Keratinocyte (primary cell): ENCODE measurements around the gene TRIM69. TPM values are rescaled to one million over a fixed set of nuclear protein-coding genes. Genes with fewer than 3 reads are reported as not detected.

Source experiments
- DNase-seq: peaks from one replicate; pipeline ENCODE4 v3.0.0-alpha.2; 2011; ENCODE audit warnings: low read depth, missing footprints, low spot score
- FAIRE-seq: peaks from 2 replicates; lab custom pipeline; 2011; peaks lifted over from hg19 to GRCh38; lab: Jason Lieb, UNC
- H2AFZ ChIP-seq: 2 replicates; pipeline ENCODE4 v1.6.0; 2012; ENCODE audit warnings: low read length, control low read depth, inconsistent platforms; ENCODE audit not compliant: control insufficient read depth
- H3K27ac ChIP-seq: 2 replicates; pipeline ENCODE4 v1.5.1; 2011; ENCODE audit warnings: low read length; ENCODE audit not compliant: control insufficient read depth, insufficient read depth
- H3K27me3 ChIP-seq: 3 replicates; pipeline ENCODE4 v1.6.0; 2011; ENCODE audit warnings: low read length; ENCODE audit not compliant: control insufficient read depth, insufficient read depth; ENCODE audit errors: extremely low read depth
- H3K36me3 ChIP-seq, 2 experiments: 2 replicates in 1 of 2; 3 replicates in 1 of 2; pipeline ENCODE4 v1.5.1; 2011; ENCODE audit warnings: low read length in 2 of 2, mild to moderate bottlenecking in 1 of 2; ENCODE audit not compliant: control insufficient read depth in 2 of 2, insufficient read depth in 2 of 2; ENCODE audit errors: extremely low read depth in 1 of 2
- H3K4me1 ChIP-seq: 3 replicates; pipeline ENCODE4 v1.5.1; 2011; ENCODE audit warnings: low read length; ENCODE audit not compliant: control insufficient read depth, insufficient read depth; ENCODE audit errors: extremely low read depth
- H3K4me2 ChIP-seq: 3 replicates; pipeline ENCODE4 v1.6.0; 2011; ENCODE audit warnings: low read depth, low read length; ENCODE audit not compliant: control insufficient read depth, insufficient read depth; ENCODE audit errors: extremely low read depth
- H3K4me3 ChIP-seq, 3 experiments: fragments of 200-600 bp in 1 of 3; sonication (generic) in 1 of 3; 2 replicates in 2 of 3; 3 replicates in 1 of 3; pipeline ENCODE4 v1.5.1; 2011 to 2016; ENCODE audit warnings: low read length in 3 of 3, mild to moderate bottlenecking in 3 of 3, control low read depth in 2 of 3, inconsistent platforms in 1 of 3, low read depth in 1 of 3, mixed read lengths in 1 of 3, mixed run types in 1 of 3, moderate library complexity in 1 of 3; ENCODE audit not compliant: control insufficient read depth in 2 of 3, insufficient read depth in 2 of 3; ENCODE audit errors: extremely low read depth in 1 of 3
- H3K79me2 ChIP-seq: 2 replicates; pipeline ENCODE4 v1.6.0; 2012; ENCODE audit warnings: low read length; ENCODE audit not compliant: control insufficient read depth, insufficient read depth
- H3K9ac ChIP-seq: 3 replicates; pipeline ENCODE4 v1.6.0; 2011; ENCODE audit warnings: low read length; ENCODE audit not compliant: control insufficient read depth, insufficient read depth; ENCODE audit errors: extremely low read depth
- H3K9me1 ChIP-seq: 3 replicates; pipeline ENCODE4 v1.6.0; 2011; ENCODE audit warnings: low read length; ENCODE audit not compliant: control insufficient read depth, insufficient read depth; ENCODE audit errors: extremely low read depth
- H3K9me3 ChIP-seq: 2 replicates; pipeline ENCODE4 v1.5.1; 2012; ENCODE audit warnings: low read depth, low read length; ENCODE audit not compliant: control insufficient read depth
- H4K20me1 ChIP-seq: 3 replicates; pipeline ENCODE4 v1.6.0; 2011; ENCODE audit warnings: low read length; ENCODE audit not compliant: control insufficient read depth, insufficient read depth; ENCODE audit errors: extremely low read depth
- CTCF ChIP-seq, 3 experiments: IDR thresholded peaks in 1 of 3; conservative IDR thresholded peaks in 1 of 3; optimal IDR thresholded peaks in 1 of 3; 2 replicates in 2 of 3; 3 replicates in 1 of 3; pipeline versions ENCODE3 to v1.5.1; 2011; ENCODE audit warnings: low read length in 3 of 3, mild to moderate bottlenecking in 3 of 3, moderate library complexity in 2 of 3, control low read depth in 1 of 3, inconsistent platforms in 1 of 3; ENCODE audit not compliant: insufficient read depth in 2 of 3; ENCODE audit errors: extremely low read depth in 1 of 3
- EZH2 ChIP-seq: IDR thresholded peaks from one replicate; pipeline ENCODE4 v1.6.1; 2012; ENCODE audit warnings: inconsistent platforms, mild to moderate bottlenecking, low read length, moderate library complexity
- dilution Hi-C: fragments of 300-500 bp; cut with MboI; formaldehyde crosslinking; loops from one replicate; pipeline ENCODE4 v1.7.0; 2020; ENCODE audit warnings: low sequenced_read_pairs; ENCODE audit not compliant: extremely low pct_ligation_motif_present
- polyA plus RNA-seq, 5 experiments: library from polyadenylated mRNA; depleted of rRNA in 3 of 5; stranded (reverse) in 3 of 5; stranded (forward) in 1 of 5; unstranded in 1 of 5; fragments of >200 nt; gene quantifications; 1 replicate in 1 of 5; 2 replicates in 3 of 5; 3 replicates in 1 of 5; pipeline versions ENCODE4 v1.2.1 to v1.2.3, GENCODE V29; 2011 to 2012; ENCODE audit warnings: missing spikeins in 2 of 5, low read depth in 1 of 5, low replicate concordance in 1 of 5

The TRIM69 gene
- polyA plus RNA-seq, 1 donor (not counting 4 experiments of a cell fraction or from before 2014, with no cell fraction given) = 11.0 TPM

- Histone ChIP-seq H3K4me2 (no peak overlapping the region), H3K9ac (no peak overlapping the region), H4K20me1 (no peaks in the 10 kb centered on the region), H3K36me3 (no peaks in the 10 kb centered on the region), H3K79me2 (no peaks in the 10 kb centered on the region), H3K4me3 (no peak overlapping the region), H2AFZ (no peak overlapping the region), H3K27ac (no peak overlapping the region), H3K27me3 (peaks cover 2% of the 10 kb centered on the region), H3K9me3 (peaks cover 3% of the 10 kb centered on the region), H3K9me1 (no peaks in the 10 kb centered on the region), H3K4me1 (no peaks in the 10 kb centered on the region)
- DNase-seq (no peak), FAIRE-seq (no peak)
- dilution Hi-C loops = no loop called here
- TF ChIP-seq EZH2 (no peak), CTCF (optimal IDR thresholded peaks at IDR 0.05 in 1 of 3, IDR thresholded peaks at IDR 0.05 in 1 of 3, conservative IDR thresholded peaks at IDR 0.05 in 1 of 3; ENCODE audit: extremely low read depth in 1 of 3, insufficient read depth in 2 of 3, low read length in 3 of 3) (no peak)
Measured at GRCh38 chr15:44753345-44753744, 17.0 kb downstream of the TRIM69 start.

- H3K4me2 ChIP-seq = no peak overlapping the region
- H2AFZ ChIP-seq = no peak overlapping the region
- dilution Hi-C loops = no loop called here
- no peaks in the 10 kb centered on the region for H3K79me2 ChIP-seq
- DNase-seq (no peak), FAIRE-seq (no peak)
- H3K9me1 ChIP-seq = no peaks in the 10 kb centered on the region
- no peak overlapping the region for H3K9ac ChIP-seq
- H4K20me1 ChIP-seq = no peaks in the 10 kb centered on the region
- H3K4me1 ChIP-seq = no peaks in the 10 kb centered on the region
- H3K36me3 ChIP-seq = no peaks in the 10 kb centered on the region
- H3K27ac ChIP-seq = no peak overlapping the region
- peaks cover 3% of the 10 kb centered on the region for H3K27me3 ChIP-seq
- H3K9me3 ChIP-seq = no peaks in the 10 kb centered on the region
- no peak for TF ChIP-seq EZH2
- no peak for TF ChIP-seq CTCF (optimal IDR thresholded peaks at IDR 0.05 in 1 of 3, IDR thresholded peaks at IDR 0.05 in 1 of 3, conservative IDR thresholded peaks at IDR 0.05 in 1 of 3; ENCODE audit: extremely low read depth in 1 of 3, insufficient read depth in 2 of 3, low read length in 3 of 3)
- H3K4me3 ChIP-seq = no peak overlapping the region
Measured at GRCh38 chr15:44763187-44763586, 26.9 kb downstream of the TRIM69 start.
